Amniotic stem cell (primary cell): ENCODE data around the gene RAB27A.
"Not testable (repeated sequence)": the region's sequence is repeated elsewhere in the genome, so short reads cannot be mapped to it uniquely, and the experiment has no call there.

Experiments used
- DNase-seq: peaks from one replicate; lab custom pipeline; 2025; lab: John Stamatoyannopoulos, UW

RAB27A gene

DNA sequence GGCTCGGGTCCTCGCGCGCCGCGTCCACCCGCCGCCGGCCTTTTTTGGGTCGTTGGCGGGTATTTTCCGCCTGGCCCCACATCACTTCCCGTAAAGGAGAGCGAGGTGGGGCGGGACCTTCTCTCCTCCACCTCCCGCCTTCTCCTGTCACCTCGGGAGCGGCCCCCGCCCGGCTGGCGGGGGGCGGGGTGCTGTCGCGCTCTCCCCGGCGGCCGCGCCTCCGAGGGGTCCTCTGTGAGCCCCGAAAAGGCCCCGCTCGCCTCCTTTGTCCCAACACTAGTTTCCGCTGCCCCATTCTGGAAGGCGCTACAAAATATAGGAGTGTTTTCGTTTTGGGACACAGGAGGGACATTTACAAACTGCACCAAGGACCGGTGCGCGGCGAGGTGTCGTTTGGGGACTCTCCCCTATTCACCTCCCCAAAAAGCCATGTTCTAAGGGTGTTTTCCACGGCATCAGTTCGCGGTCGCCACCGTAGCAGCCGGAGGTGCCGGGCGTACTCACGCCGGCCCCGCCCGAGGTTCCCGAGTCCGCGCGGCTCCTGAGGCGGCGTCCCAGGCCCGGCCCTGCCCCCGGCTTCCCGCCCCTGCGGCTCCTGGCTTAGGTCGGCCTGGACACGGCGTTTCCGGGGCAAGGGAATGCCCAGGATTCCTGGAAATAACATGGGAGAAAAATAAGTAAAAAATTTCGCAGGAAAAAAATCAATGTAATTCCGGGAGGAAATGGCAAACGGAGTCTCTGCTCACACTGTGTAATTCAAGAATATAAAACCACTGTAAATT, at the start of gene RAB27A:
Gene RAB27A, minus strand, starts transcription at position 68 of the 782 bp plus-strand sequence. CDS start 54,879 bp downstream, outside the sequence.
- peak; percentile 53 for DNase-seq

DNA sequence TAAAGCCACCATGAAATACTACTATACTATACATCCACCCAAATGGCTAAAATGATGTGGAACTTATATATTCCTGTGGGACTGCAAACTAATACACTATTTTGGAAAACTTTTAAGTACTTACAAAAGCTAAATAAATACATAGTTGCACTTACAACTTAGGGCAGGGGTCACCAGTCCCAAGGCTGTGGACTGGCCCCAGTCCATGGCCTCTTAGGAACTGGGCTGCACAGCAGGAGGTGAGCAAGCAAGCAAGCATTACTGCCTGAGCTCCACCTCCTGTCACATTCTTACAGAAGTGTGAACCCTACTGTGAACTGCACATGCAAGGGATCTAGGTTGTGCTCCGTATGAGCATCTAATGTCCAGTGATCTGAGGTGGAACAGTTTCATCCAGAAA, 47.5 kb upstream of the RAB27A start:
- DNase-seq = no peak

DNA sequence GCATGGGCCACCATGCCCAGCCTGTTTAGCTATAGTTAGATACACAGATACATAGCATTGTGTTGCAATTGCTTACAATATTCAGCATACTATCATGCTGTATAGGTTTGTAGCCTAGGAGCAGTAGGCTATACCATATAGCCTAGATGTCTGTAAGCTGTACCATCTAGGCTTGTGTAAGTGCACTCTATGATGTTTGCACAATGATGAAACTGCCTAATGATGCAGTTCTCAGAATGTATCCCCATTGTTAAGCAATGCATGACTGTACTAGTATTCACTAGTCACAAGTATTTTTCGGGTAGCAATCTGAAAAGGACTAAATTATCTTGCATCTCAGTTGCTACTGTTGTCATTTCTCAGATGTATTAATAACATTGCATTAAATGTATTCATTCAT, 45.4 kb upstream of the RAB27A start:
- no peak for DNase-seq

DNA sequence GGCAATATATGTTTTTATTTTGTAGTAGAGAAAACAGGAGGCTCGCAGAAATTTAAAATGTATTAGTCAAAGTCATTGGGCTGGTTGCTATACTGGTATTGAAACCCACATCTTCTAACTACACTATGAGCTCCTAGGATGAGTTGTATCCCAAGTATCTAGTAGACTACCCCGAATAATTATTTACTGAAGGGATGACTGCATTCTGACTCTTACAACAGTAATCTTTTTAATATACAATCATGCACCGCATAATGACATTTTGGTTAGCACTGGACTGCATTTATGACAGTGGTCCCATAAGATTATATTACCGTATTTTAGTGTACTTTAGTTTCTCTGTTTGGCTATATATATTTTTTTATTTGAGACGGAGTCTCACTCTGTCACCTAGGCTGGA, 44.8 kb upstream of the RAB27A start:
- no peak for DNase-seq

DNA sequence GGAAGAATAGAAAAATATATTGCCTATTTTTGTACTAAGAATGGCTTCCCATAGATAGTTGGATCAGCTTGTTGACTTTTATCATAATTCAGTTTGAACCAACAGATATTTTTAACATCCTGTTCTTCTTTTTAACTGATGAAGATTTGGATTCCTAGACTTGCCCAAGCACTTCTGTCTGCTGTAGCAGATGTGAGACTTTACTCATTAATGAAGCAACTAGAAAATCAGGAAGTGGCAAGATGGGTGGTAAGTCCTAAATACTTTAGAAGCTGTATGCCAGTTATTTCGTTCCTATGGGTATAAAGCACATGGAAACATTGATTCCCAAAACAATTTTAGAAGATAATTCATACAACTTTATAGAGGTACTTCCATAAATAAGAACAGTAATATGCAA, 37.8 kb upstream of the RAB27A start:
- DNase-seq = no peak

DNA sequence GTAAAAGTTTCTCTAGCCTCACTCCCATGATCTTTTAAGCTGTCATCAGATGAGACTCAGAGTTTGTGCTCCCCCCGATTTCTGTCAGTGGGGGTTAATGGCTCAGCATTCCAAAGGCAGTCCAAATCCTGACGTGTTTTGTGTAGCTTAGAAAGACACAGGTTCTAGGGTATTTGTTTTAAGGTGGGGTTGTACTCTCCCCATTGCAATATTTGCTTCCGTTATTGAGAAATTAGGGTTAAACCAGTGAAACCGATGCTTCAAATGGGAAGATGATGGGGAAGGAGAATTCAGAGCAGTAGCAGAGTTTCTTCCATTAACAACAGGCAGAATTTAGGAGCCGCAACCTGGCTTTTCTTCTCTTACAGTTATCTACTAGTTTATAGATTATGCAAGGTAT, 32.9 kb upstream of the RAB27A start:
- no peak for DNase-seq

DNA sequence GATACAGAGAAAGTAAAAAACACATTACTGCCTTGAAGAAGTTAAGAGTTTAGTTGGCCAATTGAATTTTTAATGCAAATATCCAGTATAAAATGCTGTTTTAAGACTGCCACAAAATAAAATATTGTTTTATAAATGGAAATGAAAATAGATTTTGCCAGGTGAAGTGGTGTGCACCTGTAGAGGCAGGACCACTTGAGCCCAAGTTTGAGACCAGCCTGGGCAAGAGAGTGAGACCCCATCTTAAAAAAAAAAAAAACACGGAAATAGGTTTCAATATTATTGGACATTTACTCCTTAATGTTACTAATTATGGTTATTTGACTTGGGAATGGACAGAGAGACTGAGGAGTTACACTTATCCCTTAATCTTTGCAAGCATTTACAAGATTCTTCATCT, 31.4 kb upstream of the RAB27A start:
- DNase-seq = no peak

DNA sequence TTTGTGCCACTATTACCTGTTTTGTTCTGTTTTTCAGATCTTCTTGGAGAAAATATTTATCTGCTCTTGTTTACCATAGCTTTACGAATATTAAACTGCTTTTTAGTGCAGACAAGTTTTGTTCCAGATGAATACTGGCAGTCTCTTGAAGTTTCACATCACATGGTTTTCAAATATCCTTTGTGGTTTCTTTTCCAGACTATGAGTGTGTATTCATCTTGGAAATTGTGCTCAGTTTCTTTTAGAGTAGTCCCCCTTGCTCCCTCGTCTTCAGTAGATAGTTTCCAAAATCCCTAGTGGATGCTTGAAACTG, 30.6 kb upstream of the RAB27A start:
- no peak for DNase-seq

DNA sequence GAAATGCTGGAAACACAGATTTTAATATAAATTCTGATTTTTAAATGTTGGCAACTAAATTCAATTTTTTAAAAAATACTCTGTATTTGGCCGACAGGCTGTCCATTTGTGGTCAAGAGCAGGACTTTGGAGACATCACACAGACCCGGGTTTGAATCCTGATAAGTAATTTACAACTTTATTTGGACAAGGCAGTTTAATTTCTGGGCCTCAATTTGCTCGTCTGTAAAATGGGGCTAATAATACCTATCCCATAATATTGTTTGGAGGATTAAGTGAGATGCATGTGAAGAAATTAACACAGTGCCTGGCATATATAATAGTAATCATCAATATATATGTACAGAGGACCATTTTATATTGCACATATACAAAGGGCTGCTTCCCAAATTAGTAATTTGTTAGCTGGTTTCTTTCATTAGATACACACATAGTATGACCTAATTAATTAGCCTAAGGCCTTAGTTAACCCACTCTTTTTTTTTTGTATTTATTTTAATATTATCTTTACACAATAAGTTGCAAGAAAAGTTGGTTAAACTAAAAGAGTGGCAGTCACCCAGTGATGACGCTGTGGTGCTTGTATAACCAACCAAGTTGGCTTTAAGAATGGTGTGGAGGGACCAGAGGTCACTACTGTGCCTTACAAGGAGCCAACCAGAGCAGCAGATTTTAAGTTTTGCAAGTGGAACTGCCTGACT, 30.1 kb upstream of the RAB27A start:
- no peak for DNase-seq

DNA sequence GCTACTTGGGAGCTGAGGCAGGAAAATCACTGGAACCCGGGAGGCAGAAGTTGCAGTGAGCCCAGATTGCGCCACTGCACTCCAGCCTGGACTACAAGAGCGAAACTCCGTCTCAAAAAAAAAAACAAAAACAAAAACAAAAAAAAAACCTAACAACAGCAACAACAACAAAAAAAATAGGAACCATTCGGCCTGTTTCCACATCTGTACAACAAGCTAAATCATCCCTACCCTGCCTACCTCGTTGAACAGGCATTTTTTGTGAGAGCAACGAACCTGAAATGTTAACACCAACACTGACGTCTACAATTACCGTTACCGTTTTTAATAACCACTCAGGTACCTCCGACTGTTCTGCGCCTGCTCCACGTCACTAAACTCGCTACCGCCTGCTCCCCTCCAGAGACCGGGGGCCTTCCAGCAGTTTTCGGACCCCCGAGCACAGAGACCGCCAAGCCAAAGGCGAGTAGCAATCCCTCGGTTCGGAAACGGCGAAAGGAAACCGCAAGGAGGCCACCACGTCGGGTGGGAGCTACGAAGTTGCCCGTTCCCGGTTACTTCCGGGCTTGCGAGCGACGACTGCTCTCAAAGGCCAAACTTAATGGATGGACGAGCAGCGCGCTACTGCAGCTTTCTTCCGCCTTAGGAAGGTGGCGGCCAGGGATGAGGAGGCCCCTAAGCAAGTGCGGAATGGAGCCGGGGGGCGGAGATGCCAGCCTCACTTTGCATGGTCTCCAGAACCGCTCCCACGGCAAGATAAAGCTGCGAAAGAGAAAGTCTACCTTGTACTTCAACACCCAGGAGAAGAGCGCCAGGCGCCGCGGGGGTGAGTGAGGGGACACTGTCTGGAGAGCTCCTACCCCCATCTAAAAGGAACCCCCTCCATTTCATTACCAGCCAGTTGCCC, 29.2 kb upstream of the RAB27A start, which contains the start of the genes PIGB and PIGBOS1:
Gene PIGB, plus strand, starts transcription at position 635 of the 907 bp plus-strand sequence. Its CDS starts 29 bp downstream, at position 664.
Gene PIGBOS1, minus strand, starts transcription at position 536 of the 907 bp plus-strand sequence. CDS start 1,331 bp downstream, outside the sequence.
- DNase-seq = peak; percentile 64

DNA sequence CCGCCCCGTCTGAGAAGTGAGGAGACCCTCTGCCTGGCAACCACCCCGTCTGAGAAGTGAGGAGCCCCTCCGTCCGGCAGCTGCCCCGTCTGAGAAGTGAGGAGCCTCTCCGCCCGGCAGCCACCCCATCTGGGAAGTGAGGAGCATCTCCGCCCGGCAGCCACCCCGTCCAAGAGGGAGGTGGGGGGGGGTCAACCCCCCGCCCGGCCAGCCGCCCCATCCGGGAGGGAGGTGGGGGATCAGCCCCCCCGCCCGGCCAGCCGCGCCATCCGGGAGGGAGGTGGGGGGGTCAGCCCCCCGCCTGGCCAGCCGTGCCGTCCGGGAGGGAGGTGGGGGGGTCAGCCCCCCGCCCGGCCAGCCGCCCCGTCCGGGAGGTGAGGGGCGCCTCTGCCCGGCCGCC, 13.2 kb upstream of the RAB27A start:
- not testable (repeated sequence) for DNase-seq

DNA sequence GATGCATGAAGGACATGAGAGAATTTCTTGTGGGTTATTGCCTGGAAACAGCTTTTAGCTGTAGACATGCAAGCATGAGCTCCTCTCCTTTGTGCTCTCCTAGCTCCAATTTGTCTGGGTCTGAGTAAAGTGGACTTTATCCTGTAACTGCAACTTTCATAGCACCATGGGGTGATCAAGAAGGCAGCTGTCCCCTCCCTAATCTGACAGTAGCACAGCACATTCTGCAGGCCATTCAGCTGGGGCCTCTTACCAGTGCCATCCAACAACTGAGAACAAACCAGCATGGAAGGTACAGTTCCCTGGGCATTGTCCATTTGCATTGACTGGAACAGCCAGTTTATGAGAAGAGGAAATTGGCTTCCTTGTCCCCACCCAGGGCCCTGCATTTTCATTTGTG, 7.7 kb upstream of the RAB27A start:
- no peak for DNase-seq

DNA sequence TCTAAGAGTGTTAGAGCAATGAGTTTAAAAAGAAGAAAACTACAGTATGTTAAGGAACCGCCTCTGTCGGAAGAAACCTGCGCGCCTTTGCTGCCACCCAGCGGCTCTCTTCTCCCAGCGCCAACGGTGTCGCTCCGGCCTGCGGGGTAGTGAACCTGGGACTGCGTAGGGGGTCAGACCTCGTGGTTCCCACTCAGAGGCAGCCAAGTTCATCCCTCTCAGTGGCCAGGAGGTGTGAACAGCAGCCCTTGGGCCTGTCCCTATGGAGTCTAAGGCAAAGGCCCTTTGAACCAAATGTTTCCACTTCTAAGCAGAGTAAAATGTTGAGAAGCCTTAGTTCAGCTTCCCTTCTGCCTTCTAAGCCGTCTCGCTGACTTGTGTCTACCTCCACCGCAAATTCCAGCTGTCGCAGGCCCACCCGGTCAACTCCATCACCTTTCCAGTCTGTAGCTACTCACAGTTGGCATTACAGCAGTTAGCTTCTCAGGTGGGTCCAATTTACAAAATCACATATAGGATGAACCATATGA, 980 bp upstream of the RAB27A start:
- DNase-seq = peak; percentile 53

DNA sequence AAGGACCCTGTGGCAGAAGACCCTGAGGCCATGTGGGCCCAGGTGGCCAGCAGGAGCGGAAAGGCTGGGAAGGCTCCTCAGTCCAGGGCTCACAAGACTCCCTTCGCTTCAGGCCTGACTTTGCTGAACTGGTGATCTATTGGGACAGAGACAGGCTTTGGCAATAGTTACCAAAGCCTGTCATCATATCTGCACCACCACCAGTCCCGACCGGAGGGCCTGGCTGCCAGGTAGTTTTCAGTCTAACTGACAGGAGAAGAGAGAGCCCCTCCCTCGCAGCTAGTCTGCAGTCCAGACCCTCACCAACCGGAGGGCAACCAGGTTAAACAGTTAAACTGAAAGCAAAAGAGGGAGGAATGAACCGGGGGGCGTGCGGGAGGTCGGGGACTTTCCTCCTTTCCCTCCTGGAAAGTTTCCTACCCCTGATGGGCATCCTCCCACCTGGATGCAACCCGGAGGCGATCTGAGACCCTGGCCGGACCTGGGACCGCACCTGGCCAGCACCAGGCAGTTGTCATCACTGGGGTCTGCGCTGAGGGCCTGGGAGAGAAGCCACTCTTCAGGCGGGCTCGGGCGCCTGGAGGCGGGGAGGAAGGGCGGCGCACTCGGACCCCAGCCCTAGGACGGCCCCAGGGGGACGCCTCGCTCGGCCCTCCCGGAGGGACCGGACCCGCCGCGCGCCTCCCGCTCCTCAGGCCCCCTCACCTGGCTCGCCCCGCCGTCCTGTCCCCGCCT, 435 bp downstream of the RAB27A start:
- DNase-seq = no peak

DNA sequence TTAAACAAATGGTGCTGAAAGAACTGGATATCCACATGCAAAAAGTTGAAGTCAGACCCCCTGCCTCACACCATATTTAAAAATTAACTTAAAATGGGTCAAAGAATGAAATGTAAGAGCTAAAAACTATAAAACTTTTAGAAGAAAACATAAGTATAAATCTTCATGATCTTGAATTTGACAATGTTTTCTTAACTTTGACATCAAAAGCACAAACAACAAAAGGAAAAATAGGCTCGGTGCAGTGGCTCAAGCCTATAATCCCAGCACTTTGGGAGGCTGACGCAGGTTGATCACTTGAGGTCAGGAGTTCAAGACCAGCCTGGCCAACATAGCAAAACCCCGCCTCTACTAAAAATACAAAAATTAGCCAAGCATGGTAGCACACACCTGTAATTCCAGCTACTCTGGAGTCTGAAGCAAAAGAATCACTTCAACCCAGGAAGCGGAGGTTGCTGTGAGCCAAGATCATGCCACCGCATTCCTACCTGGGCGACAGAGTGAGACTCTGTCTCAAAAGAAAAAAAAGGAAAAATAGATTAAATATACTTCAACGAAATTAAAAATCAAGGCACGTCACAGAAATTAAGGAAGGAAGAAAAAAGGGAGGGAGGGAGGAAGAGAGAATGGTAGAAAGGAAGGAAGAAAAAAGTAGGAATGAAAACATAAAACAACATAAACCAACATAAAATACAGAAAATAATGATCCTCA, 1.5 kb downstream of the RAB27A start:
- no peak for DNase-seq

DNA sequence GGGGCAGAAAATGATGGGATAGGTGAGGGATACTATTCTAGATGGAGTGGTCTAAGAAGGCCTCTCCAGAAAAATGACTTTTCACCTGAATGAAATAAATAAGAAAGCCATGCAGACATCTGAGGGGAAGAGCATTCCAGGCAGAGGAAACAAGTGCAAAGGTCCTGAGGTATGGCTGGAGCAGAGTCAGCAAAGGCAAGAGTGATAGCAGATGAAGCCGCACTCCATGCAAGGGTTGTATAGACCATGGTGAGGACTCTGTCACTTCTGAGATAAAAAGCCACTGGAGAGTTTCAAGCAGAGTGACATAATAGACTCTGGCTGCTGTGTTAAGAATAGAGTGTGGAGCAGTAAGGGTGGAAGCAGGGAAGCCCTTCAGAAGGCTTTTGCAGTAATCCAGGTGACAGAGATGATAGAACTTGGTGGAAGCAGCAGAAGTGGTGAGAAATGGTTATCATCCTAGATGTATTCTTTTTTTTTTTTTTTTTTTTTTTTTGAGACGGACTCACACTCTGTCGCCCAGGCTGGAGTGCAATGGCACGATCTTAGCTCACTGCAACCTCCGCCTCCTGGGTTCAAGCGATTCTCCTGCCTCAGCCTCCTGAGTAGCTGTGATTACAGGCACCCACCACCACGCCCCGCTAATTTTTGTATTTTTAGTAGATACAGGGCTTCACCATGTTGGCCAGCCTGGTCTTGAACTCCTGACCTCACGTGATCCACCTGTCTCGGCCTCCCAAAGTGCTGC, 3.0 kb downstream of the RAB27A start:
- DNase-seq = not testable (repeated sequence)

DNA sequence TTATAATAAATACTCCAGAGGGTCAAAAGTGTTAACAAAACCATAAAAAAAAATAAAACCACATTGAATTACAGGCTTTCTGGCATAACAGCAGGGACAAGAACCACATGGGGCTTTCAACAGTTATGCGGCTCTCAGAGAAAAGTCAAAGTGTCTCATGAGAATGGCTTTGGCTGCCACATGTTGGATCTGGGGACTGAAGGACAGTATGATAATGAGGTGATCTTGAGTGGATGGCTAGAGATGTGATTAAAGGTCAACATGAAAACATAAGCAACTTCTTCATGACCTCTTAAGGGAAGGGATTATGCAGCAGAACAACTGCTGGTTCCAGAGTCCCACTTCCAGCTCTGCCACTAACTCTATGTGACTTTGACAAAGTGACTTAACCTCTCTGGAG, 5.2 kb downstream of the RAB27A start:
- DNase-seq = no peak

DNA sequence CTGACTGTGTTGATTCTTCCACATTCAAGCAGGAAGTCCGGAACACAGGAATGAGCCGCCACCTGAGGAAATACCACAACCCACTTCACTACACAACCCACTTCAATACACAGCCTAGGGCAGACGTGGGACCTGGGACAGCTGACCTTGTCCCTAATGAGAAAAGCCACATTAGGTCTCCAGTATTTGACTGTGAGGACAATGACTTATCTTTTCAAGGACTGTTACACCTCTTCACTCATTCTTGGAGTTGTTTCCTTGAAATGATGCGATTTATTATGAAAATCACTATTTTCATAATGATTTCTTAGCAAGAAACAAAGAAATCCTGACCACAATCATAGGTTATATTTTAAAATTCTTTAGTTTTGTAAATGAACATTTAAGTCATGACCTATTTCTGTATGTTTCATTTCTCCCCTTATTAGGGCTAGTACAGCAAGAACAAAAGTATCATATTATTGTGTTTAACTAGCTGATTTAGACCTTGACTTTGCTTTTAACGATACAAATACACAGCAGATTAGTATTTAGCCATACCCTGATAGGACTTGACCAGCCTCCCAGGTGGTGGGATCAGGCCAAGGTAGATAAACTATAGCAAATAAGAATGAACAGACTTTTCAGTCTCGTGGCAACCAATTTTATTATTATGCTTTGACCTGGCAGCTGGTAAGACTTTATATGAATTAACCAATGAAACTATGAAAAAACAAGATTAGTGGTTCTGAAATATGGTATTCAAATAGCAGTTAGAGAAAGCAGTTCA, 6.0 kb downstream of the RAB27A start:
- DNase-seq = no peak

DNA sequence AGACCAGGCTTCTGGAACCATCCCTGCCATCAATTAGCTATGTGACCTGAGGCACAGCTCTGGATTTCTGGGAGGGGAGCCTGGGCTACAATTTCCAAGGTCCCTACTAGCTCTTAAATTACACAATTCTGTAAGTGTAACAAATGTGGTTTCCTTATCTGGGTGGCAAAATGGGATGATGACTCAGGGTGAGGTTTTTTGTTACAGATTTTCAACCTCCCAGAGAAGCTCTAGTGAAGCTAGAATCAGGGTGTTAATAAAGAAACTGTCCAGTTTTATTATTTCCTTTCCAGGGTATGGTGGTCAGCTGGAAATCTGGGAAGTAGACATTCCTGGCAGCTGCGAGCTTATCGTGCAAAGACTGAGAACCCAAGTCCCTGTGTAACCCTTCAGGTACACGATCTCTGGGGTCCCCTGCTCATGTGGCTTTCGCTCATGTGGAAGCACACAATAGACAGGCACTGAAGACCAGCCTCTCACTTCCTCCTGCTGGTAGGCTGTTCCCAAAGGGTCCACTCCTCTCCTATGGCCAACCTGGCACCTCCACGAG, 7.3 kb downstream of the RAB27A start:
- peak; percentile 9 for DNase-seq
